ENCODE data around the gene ING2.

DNA sequence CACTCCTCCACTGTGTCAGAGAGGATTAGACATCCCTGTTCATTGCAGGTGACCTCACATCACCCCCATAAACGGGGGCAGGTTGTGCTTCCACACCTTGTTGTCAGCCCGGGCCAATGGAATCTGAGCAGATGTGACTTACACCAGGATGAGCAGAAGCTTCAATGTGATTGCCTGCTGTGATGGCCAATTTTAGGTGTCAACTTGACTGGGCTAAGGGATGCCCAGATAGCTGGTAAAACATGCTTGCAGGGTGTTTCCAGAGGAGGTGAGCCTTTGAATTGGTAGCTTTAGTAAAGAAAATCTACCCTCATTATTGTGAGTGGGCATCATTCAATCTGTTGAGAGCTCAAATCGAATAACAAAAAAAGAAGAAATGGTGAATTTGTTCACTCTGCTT lies 52.1 kb downstream of the ING2 start:
- TF ChIP-seq CTCF (IDR thresholded peaks at IDR 0.05; ENCODE audit: low read length) = no peak
- TF ChIP-seq EZH2 (optimal IDR thresholded peaks at IDR 0.05; ENCODE audit: low read depth, low read length) = no peak
